ENCODE results near the gene NEU1. TPM values are rescaled to one million over a fixed set of nuclear protein-coding genes. Genes with fewer than 3 reads are reported as not detected.

NEU1 gene
- polyA plus RNA-seq, 1 donor (not counting 4 experiments of a cell fraction or from before 2014, with no cell fraction given): 27.9 TPM

Small RNA genes within 50 kb of the gene (small RNA-seq; reads per million reads assigned to genes)
- gene SNORD48 (ENCODE audit: insufficient read length in 3 of 3, low read depth in 3 of 3, low replicate concordance in 1 of 3) (103 to 4,042 (median 112) reads per million in 3 experiments), gene SNORD52 (ENCODE audit: insufficient read length in 3 of 3, low read depth in 3 of 3, low replicate concordance in 1 of 3) (0 reads per million in 3 experiments)

Other genes starting within 250 kb of the NEU1 start
- not detected in 3 replicates for gene AIF1, start 247.6 kb downstream of the NEU1 start, polyA plus RNA-seq
- gene PRRC2A, start 242.1 kb downstream of the NEU1 start, polyA plus RNA-seq: 20.5 to 58.0 TPM (median 22.7 TPM) in 3 replicates
- 49.9 to 120 TPM (median 60.6 TPM) in 3 replicates for gene BAG6, start 210.2 kb downstream of the NEU1 start, polyA plus RNA-seq
- gene APOM, start 206.9 kb downstream of the NEU1 start, polyA plus RNA-seq: 1.4 to 2.6 TPM (median 2.3 TPM) in 3 replicates
- 7.9 to 10.0 TPM (median 8.3 TPM) in 3 replicates for gene C6orf47, start 202.0 kb downstream of the NEU1 start, polyA plus RNA-seq
- gene GPANK1, start 197.8 kb downstream of the NEU1 start, polyA plus RNA-seq: 7.9 to 11.4 TPM (median 10.0 TPM) in 3 replicates
- gene CSNK2B, start 196.7 kb downstream of the NEU1 start, polyA plus RNA-seq: 41.9 to 108 TPM (median 43.7 TPM) in 3 replicates
- 3.6 to 5.2 TPM (median 4.1 TPM) in 3 replicates for gene LY6G5B, start 192.8 kb downstream of the NEU1 start, polyA plus RNA-seq
- 0.58 to 0.95 TPM (median 0.61 TPM) in 3 replicates for gene LY6G5C, start 181.8 kb downstream of the NEU1 start, polyA plus RNA-seq
- 20.9 to 28.2 TPM (median 21.8 TPM) in 3 replicates for gene ABHD16A, start 159.5 kb downstream of the NEU1 start, polyA plus RNA-seq
- gene LY6G6F, start 156.0 kb downstream of the NEU1 start, polyA plus RNA-seq: not detected in 3 replicates
- 0.22 to 0.33 TPM in 2 of 3 replicates, not detected in the other for gene LY6G6D, start 147.5 kb downstream of the NEU1 start, polyA plus RNA-seq
- 2.3 to 3.1 TPM (median 2.4 TPM) in 3 replicates for gene LY6G6C, start 141.1 kb downstream of the NEU1 start, polyA plus RNA-seq
- gene MPIG6B, start 139.4 kb downstream of the NEU1 start, polyA plus RNA-seq: 0.06 to 0.21 TPM (median 0.10 TPM) in 3 replicates
- gene DDAH2, start 133.5 kb downstream of the NEU1 start, polyA plus RNA-seq: 3.0 to 6.7 TPM (median 3.1 TPM) in 3 replicates
- gene CLIC1, start 126.3 kb downstream of the NEU1 start, polyA plus RNA-seq: 759 to 873 TPM (median 832 TPM) in 3 replicates
- gene MSH5, start 122.8 kb downstream of the NEU1 start, polyA plus RNA-seq: 9.4 to 14.8 TPM (median 11.4 TPM) in 3 replicates
- 1.1 to 2.1 TPM (median 1.7 TPM) in 3 replicates for gene SAPCD1, start 100.2 kb downstream of the NEU1 start, polyA plus RNA-seq
- 0.32 to 0.47 TPM (median 0.33 TPM) in 3 replicates for gene VWA7, start 85.5 kb downstream of the NEU1 start, polyA plus RNA-seq
- 17.2 to 57.2 TPM (median 26.3 TPM) in 3 replicates for gene VARS1, start 67.1 kb downstream of the NEU1 start, polyA plus RNA-seq
- gene LSM2, start 55.9 kb downstream of the NEU1 start, polyA plus RNA-seq: 34.4 to 84.1 TPM (median 46.5 TPM) in 3 replicates
- gene HSPA1L, start 47.5 kb downstream of the NEU1 start, polyA plus RNA-seq: 0.31 to 0.60 TPM (median 0.54 TPM) in 3 replicates
- 95.5 to 142 TPM (median 110 TPM) in 3 replicates for gene HSPA1A, start 47.3 kb downstream of the NEU1 start, polyA plus RNA-seq
- gene HSPA1B, start 35.1 kb downstream of the NEU1 start, polyA plus RNA-seq: 33.5 to 65.8 TPM (median 48.1 TPM) in 3 replicates
- gene SLC44A4, start 16.2 kb upstream of the NEU1 start, polyA plus RNA-seq: 0.06 to 0.25 TPM (median 0.18 TPM) in 3 replicates
- gene EHMT2, start 34.9 kb upstream of the NEU1 start, polyA plus RNA-seq: 17.6 to 26.5 TPM (median 17.7 TPM) in 3 replicates
- 0.55 to 0.64 TPM (median 0.63 TPM) in 3 replicates for gene ZBTB12, start 39.3 kb upstream of the NEU1 start, polyA plus RNA-seq
- 0.04 TPM in 1 of 3 replicates, not detected in the others for gene C2, start 64.9 kb upstream of the NEU1 start, polyA plus RNA-seq
- gene CFB, start 83.3 kb upstream of the NEU1 start, polyA plus RNA-seq: 0.84 to 2.9 TPM (median 2.5 TPM) in 3 replicates
- gene NELFE, start 96.2 kb upstream of the NEU1 start, polyA plus RNA-seq: 45.1 to 57.9 TPM (median 51.9 TPM) in 3 replicates
- 24.5 to 37.7 TPM (median 37.5 TPM) in 3 replicates for gene SKIC2, start 96.4 kb upstream of the NEU1 start, polyA plus RNA-seq
- gene DXO, start 109.3 kb upstream of the NEU1 start, polyA plus RNA-seq: 7.0 to 10.4 TPM (median 7.6 TPM) in 3 replicates
- gene C4A, start 119.2 kb upstream of the NEU1 start, polyA plus RNA-seq: 1.2 to 2.9 TPM (median 1.4 TPM) in 3 replicates
- 1.3 to 2.8 TPM (median 1.8 TPM) in 3 replicates for gene C4B, start 152.0 kb upstream of the NEU1 start, polyA plus RNA-seq
- 0.04 to 0.05 TPM in 2 of 3 replicates, not detected in the other for gene CYP21A2, start 175.6 kb upstream of the NEU1 start, polyA plus RNA-seq
- gene TNXB, start 246.5 kb upstream of the NEU1 start, polyA plus RNA-seq: 0.02 to 0.25 TPM (median 0.06 TPM) in 3 replicates

Data from keratinocyte (primary cell).